H1 (cell line): ENCODE results near the gene PLEKHG3. TPM values are rescaled to one million over a fixed set of nuclear protein-coding genes. Genes with fewer than 3 reads are reported as not detected.

Source experiments
- SP2 ChIP-seq: IDR thresholded peaks from 2 replicates; pipeline ENCODE4 v1.6.1; 2012; ENCODE audit warnings: mild to moderate bottlenecking, low read length, inconsistent platforms
- TEAD4 ChIP-seq: IDR thresholded peaks from 2 replicates; pipeline ENCODE4 v1.6.1; 2012; ENCODE audit warnings: low read depth, low read length, inconsistent platforms, mixed read lengths
- polyA plus RNA-seq, 7 experiments: library from polyadenylated mRNA; depleted of rRNA in 3 of 7; stranded (reverse) in 5 of 7; unstranded in 2 of 7; fragments of >200 nt in 5 of 7; fragments of 200-250 nt in 2 of 7; gene quantifications; 1 replicate in 5 of 7; 2 replicates in 1 of 7; 4 replicates in 1 of 7; pipeline versions ENCODE4 v1.2.1 to v1.2.3, GENCODE V29; 2011 to 2013; ENCODE audit warnings: missing spikeins in 2 of 7, mixed read lengths in 2 of 7
- total RNA-seq: library from RNA; stranded (reverse); fragmentation: NEBNext Ultra II Directional; extraction: Animal tissue kit (Norgen Biotek cat#: 25700); gene quantifications from 2 replicates; pipeline ENCODE4 v1.2.1, GENCODE V29; 2021

PLEKHG3 gene
- total and polyA plus RNA-seq, 2 of the 8 experiments (the other 6 are each of a cell fraction or from before 2014, with no cell fraction given), result 43.4 to 90.6 TPM

DNA sequence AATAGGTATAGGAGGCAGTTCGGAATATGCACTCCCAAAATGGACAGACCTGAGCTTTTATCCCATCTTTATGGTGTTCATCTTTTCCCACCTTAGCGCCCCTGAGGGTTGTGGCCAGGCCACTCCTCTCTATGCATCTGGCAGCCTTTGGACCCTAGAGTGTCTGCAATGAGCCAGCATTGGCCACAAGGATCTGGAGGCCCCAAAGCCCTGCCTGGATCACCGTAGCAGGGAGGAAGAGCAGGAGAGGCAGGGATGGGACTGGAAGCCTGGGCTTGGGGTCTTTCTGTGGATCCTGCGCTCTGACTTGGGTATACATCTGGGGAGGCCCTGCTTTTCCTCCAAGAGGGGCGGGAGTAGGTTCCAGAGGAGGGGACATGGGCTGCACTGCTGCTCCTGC is 52.5 kb downstream of the PLEKHG3 start (continued):
- TF ChIP-seq TEAD4 (no peak), SP2 (no peak)
- TF ChIP-seq, all 59 proteins: peak for 0
